MCF 10A (cell line): ENCODE measurements around the gene VSTM2L. TPM values are rescaled to one million over a fixed set of nuclear protein-coding genes. Genes with fewer than 3 reads are reported as not detected.

Source experiments
- BruUV-seq: library from RNA; stranded (reverse); fragments of 400-500 nt; replicated peaks from 2 replicates; lab custom pipeline; 2021; lab: Mats Ljungman, UMichigan
- CTCF ChIA-PET: fragments of 300-600 bp; sonication (Branson Sonifier 250); formaldehyde crosslinking; extraction: SDS; loops from one replicate; lab custom pipeline; 2021; ENCODE audit warnings: antibody characterized with exemption, inconsistent platforms; lab: Yijun Ruan, JAX
- POLR2A ChIA-PET: fragments of 300-600, 350-650 bp; sonication (Branson Sonifier 250); formaldehyde crosslinking; extraction: SDS; loops from one replicate; lab custom pipeline; 2020; ENCODE audit warnings: antibody characterized with exemption, inconsistent platforms; lab: Yijun Ruan, JAX
- DNase-seq: peaks from one replicate; pipeline ENCODE4 v3.0.0-alpha.2; 2018; ENCODE audit not compliant: unreplicated experiment
- H3K27ac Mint-ChIP-seq: one replicate; pipeline ENCODE4 v1.8.0; 2022; ENCODE audit warnings: mild to moderate bottlenecking, low read depth, mixed read lengths; ENCODE audit not compliant: unreplicated experiment
- H3K27me3 Mint-ChIP-seq: one replicate; pipeline ENCODE4 v1.8.0; 2022; ENCODE audit warnings: mixed read lengths; ENCODE audit not compliant: insufficient read depth, unreplicated experiment
- H3K36me3 Mint-ChIP-seq: one replicate; pipeline ENCODE4 v1.8.0; 2022; ENCODE audit warnings: mild to moderate bottlenecking, moderate library complexity, mixed read lengths; ENCODE audit not compliant: insufficient read depth, unreplicated experiment
- H3K4me1 Mint-ChIP-seq: one replicate; pipeline ENCODE4 v1.8.0; 2022; ENCODE audit warnings: mixed read lengths; ENCODE audit not compliant: insufficient read depth, unreplicated experiment
- H3K4me3 Mint-ChIP-seq: one replicate; pipeline ENCODE4 v1.8.0; 2022; ENCODE audit warnings: mild to moderate bottlenecking, moderate library complexity, mixed read lengths; ENCODE audit not compliant: unreplicated experiment
- H3K9me3 Mint-ChIP-seq: one replicate; pipeline ENCODE4 v1.8.0; 2022; ENCODE audit warnings: mixed read lengths; ENCODE audit not compliant: unreplicated experiment
- intact Hi-C: fragments of 100-400 bp; cut with micrococcal nuclease; formaldehyde crosslinking; loops from 2 replicates; pipeline ENCODE4 v1.14.1; 2022
- total RNA-seq: library from RNA; stranded (reverse); gene quantifications from 2 replicates; pipeline ENCODE4 v1.2.3, GENCODE V29; 2022
- TF ChIP-seq, protein P1 (sequence below): fragments of 200-600 bp; IDR thresholded peaks from one replicate; pipeline ENCODE4 v1.8.0; 2022; ENCODE audit warnings: antibody characterized with exemption, mild to moderate bottlenecking; ENCODE audit not compliant: unreplicated experiment

The VSTM2L gene
- total RNA-seq, 1 experiment from 2014 or later: 15.6 TPM

DNA sequence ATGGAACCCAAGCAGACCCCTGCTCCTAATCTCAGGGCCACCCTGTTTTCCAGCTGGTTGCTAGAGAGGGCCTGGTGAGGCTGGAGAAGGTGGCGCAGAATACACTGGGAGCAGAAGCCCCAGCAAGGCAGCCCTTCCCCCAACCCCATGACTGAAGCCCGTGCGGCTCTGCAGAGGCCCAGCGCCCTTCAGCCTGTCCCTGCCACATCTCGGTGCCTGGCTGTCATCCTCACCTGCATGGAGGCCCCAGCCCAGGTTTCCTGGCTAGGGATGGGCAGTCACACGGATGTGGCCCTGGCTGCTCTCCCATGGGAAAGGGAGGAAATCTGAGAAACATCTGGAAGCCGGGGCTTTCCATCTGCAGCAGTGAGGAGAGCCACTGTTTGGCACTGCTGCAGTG lies 26.1 kb upstream of the VSTM2L start:
- no TSS peak for BruUV-seq
- peaks cover 12% of the 10 kb centered on the region for H3K36me3 Mint-ChIP-seq
- H3K27ac Mint-ChIP-seq: no peak overlapping the region
- H3K27me3 Mint-ChIP-seq: peaks cover 7% of the 10 kb centered on the region
- ChIA-PET CTCF (interaction anchor here (0.7 to 0.9 kb wide), 2 partner anchors 12 to 1283 kb away, joined by 3 read pairs; no protein-coding TSS in a partner anchor), POLR2A (no interaction called here)
- DNase-seq: no peak
- no peaks in the 10 kb centered on the region for H3K4me1 Mint-ChIP-seq
- no peak overlapping the region for H3K4me3 Mint-ChIP-seq
- no peaks in the 10 kb centered on the region for H3K9me3 Mint-ChIP-seq
- TF ChIP-seq, protein P1, sequence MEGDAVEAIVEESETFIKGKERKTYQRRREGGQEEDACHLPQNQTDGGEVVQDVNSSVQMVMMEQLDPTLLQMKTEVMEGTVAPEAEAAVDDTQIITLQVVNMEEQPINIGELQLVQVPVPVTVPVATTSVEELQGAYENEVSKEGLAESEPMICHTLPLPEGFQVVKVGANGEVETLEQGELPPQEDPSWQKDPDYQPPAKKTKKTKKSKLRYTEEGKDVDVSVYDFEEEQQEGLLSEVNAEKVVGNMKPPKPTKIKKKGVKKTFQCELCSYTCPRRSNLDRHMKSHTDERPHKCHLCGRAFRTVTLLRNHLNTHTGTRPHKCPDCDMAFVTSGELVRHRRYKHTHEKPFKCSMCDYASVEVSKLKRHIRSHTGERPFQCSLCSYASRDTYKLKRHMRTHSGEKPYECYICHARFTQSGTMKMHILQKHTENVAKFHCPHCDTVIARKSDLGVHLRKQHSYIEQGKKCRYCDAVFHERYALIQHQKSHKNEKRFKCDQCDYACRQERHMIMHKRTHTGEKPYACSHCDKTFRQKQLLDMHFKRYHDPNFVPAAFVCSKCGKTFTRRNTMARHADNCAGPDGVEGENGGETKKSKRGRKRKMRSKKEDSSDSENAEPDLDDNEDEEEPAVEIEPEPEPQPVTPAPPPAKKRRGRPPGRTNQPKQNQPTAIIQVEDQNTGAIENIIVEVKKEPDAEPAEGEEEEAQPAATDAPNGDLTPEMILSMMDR: no peak
- intact Hi-C loops: no loop called here

DNA sequence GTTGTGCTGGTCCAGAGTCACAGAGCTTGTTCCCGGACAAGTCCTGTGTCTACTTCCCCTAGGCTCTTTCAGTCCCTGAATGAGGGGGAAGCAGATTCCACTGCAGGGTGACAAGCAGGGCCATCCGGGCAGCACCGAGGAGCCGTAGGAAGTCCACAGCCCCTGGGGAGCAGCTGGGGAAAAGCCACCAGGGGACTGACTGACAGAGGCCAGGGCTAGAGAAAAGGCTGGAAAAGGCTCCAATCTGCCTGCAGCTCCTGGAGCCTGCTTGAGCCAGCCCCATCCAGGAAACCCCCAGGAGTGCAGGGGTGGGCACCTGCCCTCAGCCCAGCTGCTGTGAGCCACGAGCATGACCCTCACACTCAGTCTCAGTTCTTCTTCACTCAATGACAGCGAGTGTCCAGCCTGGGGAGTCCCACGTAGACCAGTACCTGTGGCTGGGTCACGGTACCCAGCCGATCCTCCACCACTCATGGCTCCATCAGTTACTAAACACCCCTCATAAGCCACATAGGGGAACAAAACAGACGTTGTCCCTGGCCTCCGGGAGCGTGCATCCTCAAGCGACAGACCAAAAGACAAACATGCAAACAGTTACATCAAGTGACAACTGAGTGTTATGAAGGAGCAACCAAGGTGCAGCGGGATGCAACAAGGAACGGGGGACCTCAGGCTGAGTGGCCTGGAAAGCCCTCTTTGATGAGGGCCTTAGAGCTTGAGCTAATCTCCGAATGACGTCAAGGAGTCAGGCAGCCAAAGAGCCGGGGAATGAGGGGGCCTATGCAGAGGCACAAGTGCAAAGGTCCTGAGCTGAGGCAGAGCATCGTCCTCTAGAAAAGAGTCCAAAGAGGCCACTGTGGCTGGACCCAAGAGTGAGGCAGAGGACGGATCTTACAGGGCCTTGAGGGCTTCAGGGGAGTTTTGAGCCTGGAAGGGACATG lies 24.8 kb upstream of the VSTM2L start:
- ChIA-PET POLR2A (interaction anchor here (0.9 kb wide), 1 partner anchor 155 kb away, joined by 3 read pairs; the partner anchor contains the start of gene RPRD1B), CTCF (interaction anchor here (0.6 kb wide), 2 partner anchors 40 to 180 kb away, joined by 3 read pairs; no protein-coding TSS in a partner anchor)
- H3K27ac Mint-ChIP-seq: no peak overlapping the region
- TF ChIP-seq, protein P1: no peak
- intact Hi-C loops: no loop called here
- H3K4me3 Mint-ChIP-seq: no peak overlapping the region
- no peaks in the 10 kb centered on the region for H3K4me1 Mint-ChIP-seq
- no peaks in the 10 kb centered on the region for H3K9me3 Mint-ChIP-seq
- H3K27me3 Mint-ChIP-seq: peaks cover 9% of the 10 kb centered on the region
- peaks cover 7% of the 10 kb centered on the region for H3K36me3 Mint-ChIP-seq
- DNase-seq: no peak
- no TSS peak for BruUV-seq

DNA sequence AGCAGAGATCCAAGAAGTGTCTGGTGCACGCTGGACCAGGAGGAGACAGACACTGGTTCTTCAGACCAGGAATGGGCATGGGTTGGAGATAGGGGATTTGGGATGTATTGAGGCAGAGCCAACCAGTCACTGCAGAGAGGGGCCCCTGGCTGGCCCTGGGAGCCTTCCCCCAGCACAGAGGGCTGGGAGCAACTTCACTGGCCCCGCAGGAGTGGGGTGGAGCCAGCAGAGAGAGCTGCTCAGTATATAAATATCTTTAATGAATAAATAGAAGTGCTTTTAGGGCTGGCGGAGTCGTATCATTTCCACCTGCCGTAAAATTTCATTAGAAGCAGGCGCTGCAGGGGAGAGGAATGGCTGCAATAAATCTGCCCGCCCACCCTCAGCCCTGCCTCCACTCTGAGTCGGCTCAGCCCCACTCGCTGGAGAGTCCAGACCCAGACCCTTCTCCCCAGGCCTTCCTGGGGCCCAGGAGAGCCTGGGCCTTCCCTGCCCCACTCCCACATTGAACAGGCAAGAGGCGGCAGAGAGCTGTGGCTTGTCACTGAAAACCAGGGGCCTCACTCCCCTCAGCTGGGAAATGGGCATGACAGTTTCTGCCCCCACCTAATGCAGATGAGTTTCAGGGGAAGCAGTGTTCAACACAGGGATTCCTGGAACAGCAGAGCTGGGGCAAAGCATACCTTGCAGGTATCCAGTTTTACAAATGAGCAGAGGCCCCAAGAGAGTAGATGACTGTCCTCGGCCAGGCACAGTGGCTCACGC lies 23.9 kb upstream of the VSTM2L start:
- ChIA-PET CTCF (interaction anchor here (0.7 kb wide), 1 partner anchor 342 kb away, joined by 3 read pairs; no protein-coding TSS in a partner anchor), POLR2A (interaction anchor here (0.9 kb wide), 1 partner anchor 155 kb away, joined by 3 read pairs; the partner anchor contains the start of gene RPRD1B)
- Mint-ChIP-seq H3K27me3 (peaks cover 9% of the 10 kb centered on the region), H3K4me3 (no peak overlapping the region), H3K36me3 (peaks cover under 1% of the 10 kb centered on the region), H3K27ac (no peak overlapping the region), H3K9me3 (no peaks in the 10 kb centered on the region), H3K4me1 (no peaks in the 10 kb centered on the region)
- DNase-seq: no peak
- BruUV-seq: no TSS peak
- TF ChIP-seq, protein P1: no peak
- intact Hi-C loops: no loop called here

DNA sequence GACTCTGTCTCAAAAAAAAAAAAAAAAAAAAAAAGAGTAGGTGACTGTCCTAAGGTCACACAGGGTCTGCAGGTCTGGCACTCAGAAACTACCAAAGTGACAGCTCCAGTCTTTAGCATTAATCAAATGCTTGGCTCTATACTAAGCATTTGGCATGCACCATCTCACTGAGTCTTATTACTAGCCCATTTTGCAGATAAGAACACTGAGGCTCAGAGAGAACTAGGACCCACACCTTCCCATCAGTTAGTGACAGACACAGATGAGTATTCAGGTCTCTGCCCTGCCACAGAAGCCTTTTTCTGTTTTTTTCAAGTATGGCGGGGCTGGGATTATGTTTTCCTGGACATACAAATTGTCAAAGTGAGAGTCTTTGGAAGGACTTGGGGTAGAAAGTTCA lies 23.1 kb upstream of the VSTM2L start:
- CTCF ChIA-PET: interaction anchor here (0.6 to 1.1 kb wide), 3 partner anchors 18 to 1872 kb away, joined by 3 to 5 read pairs (median 3); no protein-coding TSS in a partner anchor

More for the DNA sequence above, 23.1 kb upstream of the VSTM2L start:
- Mint-ChIP-seq H3K4me1 (no peaks in the 10 kb centered on the region), H3K27ac (no peak overlapping the region), H3K36me3 (no peaks in the 10 kb centered on the region), H3K27me3 (peaks cover 9% of the 10 kb centered on the region), H3K4me3 (no peak overlapping the region), H3K9me3 (no peaks in the 10 kb centered on the region)
- no TSS peak for BruUV-seq
- POLR2A ChIA-PET: no interaction called here
- intact Hi-C loops: no loop called here
- TF ChIP-seq, protein P1: no peak
- no peak for DNase-seq
